Glomerular visceral epithelial cell (primary cell): ENCODE results near the gene PTPRK.
A peak's percentile ranks its signal among the peaks of the same experiment; 100 is the strongest.
"Not testable (repeated sequence)": the region's sequence is repeated elsewhere in the genome, so short reads cannot be mapped to it uniquely, and the experiment has no call there.

Source experiments
- DNase-seq: peaks from one replicate; pipeline ENCODE4 v3.0.0-alpha.2; 2016; ENCODE audit errors: extremely low spot score

PTPRK gene

DNA sequence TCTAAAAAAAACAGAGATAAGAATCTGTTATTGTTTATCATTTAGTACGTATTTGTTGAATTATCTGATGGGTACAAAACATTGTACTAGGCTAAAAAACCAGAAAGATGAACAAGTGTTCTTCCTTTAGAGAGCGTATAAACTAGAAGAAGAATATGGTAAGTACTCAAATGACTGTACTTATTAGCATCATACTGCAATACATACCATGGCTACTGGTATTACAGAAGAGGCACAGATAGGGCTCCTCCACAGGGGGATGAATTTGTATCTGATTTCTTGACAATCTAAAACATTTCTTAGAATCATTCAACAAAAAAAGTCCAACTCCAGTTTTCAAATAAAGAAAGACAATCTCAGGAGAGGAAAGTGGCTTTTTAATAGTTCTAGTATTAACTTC is 501.6 kb downstream of the PTPRK start:
- no peak for DNase-seq

- no peak for DNase-seq
Observed at GRCh38 chr6:128017288-128017687, 503.1 kb downstream of the PTPRK start.

DNA sequence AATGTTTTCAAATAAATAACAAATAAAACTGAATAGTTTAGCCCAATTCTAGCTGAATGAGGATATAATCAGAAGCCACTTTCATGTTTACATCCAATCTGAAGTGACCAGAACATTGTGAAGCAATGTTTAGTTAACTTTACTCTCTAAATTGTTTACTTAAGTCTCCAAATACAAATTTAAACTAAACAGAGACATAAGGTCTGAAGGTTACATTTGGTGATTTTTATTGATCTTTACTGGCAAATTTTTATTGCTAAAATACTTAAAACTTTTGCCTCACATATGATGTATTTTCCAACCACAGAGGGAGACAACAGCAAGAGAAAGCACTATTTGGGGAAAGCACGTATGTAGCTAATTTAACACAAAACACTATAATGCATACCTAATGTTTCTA is 512.7 kb downstream of the PTPRK start:
- DNase-seq = no peak

DNA sequence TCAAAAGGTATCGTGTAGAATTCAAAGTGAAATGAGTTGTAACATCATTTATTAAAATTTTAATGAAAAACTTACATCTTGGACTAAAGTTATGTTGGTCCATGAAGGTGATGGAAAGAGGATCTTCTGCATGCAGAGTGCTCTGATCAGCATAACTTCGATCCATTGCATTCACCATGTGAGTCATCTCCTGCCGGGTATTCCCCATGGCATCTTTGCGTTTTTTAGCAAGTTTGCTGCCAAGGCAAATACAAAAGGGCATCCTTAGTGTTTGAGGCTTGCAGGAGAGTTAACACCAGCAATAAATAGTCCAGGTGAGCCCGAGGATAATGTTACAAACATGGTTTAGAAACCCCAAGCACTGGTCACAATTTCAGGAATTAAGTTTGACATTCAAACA is 515.4 kb downstream of the PTPRK start:
- DNase-seq = peak; percentile 3

GRCh38 chr6:128000363-128000762 is 520.0 kb downstream of the PTPRK start:
- no peak for DNase-seq

DNA sequence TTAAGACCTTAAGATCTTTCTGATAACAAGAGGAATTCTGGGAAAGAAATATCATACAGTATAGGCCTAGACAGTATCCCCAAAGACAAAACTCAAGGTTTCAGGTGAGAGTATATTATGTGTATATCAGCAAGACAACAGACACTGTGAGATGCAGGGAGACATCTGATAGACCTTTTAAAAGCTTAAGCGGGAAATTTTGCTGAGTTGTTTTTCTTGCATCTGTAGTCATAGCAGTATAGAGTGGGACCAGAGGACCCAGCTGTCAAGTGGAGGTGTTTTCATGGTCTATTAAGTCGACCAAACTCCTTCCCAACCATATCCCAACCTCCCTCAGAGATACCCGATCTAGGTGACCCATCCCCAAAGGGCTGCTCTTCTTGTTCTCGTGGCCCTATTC is 521.4 kb downstream of the PTPRK start:
- DNase-seq = no peak

GRCh38 chr6:127997496-127998164 is 522.8 kb downstream of the PTPRK start:
- DNase-seq = no peak

- no peak for DNase-seq
Observed at GRCh38 chr6:127996925-127997324, 523.5 kb downstream of the PTPRK start.

GRCh38 chr6:127992144-127992543 is 528.3 kb downstream of the PTPRK start:
- DNase-seq = no peak

DNA sequence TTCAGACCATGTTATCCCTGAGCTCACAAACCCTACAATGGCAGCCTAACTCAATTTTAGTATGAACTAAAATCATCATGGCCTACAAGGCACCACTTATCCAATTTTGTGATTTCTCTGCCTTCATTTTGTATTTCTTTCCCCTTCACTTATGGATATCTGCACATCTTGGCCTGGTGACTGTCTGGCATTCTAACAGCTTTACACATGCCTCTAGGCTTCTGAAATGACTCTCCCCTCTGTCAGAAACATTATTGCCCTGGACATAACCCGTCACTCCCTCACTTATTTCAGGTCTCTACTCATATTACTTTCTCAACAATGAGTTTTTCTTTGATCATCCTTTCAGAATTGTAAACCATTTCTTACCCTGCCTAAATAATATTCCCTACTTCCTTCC is 530.3 kb downstream of the PTPRK start:
- DNase-seq = no peak

GRCh38 chr6:127980996-127981395 is 539.4 kb downstream of the PTPRK start:
- DNase-seq = no peak

GRCh38 chr6:127978185-127978584 is 542.2 kb downstream of the PTPRK start:
- not testable (repeated sequence) for DNase-seq

DNA sequence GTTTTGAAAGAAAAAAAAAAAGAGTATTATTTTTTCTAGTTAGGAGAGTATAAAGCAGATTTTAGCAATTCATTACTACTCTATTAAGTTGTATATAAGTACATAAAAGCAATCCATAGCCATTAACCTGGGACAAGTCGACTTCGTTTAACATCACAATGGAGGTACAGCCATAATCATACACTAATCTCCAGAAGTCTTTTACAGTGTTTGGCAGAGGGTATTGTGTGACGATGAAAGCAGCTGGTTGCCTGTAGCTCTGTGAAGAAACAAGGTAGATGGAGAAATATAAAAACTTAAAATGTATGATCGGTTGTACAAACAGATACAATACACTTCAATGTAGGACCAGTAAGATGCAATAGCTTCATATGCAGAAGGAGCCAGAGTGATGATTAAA is 543.6 kb downstream of the PTPRK start:
- DNase-seq = no peak

- DNase-seq = no peak
Observed at GRCh38 chr6:127976111-127976510, 544.3 kb downstream of the PTPRK start.

DNA sequence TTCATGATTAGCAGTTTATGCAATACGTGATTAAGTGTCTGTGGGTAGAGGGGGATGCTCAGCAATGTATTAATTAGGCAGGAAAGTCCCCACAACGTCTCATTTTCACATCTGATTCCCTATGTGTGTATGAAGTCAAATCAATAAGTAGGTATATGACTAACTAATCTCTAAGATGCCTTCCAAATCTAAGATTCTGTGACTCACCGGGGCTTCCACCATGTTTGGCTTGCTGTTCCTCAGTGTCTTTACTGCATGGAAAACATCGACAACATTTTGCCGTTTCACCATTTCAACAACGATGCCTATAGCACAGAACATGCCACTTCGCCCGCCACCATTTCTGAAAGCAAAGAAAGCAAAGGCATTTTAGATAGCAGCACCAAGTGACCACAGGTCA is 547.6 kb downstream of the PTPRK start:
- no peak for DNase-seq

GRCh38 chr6:127971945-127972391 is 548.4 kb downstream of the PTPRK start:
- DNase-seq = peak; percentile 39

- DNase-seq = no peak
Observed at GRCh38 chr6:127971386-127971785, 549.0 kb downstream of the PTPRK start.

- DNase-seq = no peak
Observed at GRCh38 chr6:127969701-127970100, 550.7 kb downstream of the PTPRK start.

DNA sequence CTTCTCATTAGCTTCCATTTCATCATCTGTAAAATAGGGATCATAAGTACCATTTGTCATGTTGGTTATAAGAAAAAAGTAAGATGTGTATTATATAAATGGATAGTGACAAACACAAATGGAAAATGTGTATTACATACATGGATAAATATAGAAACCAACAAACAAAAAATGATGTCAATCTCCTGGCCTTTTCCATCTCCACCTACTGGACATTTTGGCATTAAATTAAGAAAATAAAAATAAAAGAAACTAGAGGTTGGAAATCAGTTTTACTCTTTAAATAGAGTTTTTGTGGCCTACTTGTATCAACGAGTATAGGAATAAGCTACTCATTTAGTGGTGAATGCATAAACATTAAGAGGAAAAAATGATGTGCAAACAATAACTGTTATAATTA is 552.0 kb downstream of the PTPRK start:
- no peak for DNase-seq

DNA sequence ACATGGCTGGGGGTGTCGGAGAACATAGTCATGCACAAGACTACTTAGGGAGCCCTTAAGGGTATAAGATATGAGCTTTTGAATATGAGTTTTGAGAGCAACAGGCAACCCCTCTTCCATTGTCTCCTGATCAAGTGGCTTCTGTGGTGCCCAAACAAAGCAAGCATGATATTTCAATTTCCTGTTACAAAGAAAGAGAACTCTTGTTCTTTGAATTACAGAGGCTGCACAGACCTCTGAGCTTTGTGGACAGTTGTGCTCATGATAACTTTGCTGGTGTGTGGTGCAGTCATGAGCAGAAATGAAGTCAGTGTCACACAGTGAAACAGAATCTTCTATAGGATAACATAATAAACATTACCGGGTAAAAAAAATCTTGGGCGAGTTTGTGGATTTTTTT is 552.7 kb downstream of the PTPRK start:
- DNase-seq = no peak

- DNase-seq = no peak
Observed at GRCh38 chr6:127966616-127967015, 553.8 kb downstream of the PTPRK start.

DNA sequence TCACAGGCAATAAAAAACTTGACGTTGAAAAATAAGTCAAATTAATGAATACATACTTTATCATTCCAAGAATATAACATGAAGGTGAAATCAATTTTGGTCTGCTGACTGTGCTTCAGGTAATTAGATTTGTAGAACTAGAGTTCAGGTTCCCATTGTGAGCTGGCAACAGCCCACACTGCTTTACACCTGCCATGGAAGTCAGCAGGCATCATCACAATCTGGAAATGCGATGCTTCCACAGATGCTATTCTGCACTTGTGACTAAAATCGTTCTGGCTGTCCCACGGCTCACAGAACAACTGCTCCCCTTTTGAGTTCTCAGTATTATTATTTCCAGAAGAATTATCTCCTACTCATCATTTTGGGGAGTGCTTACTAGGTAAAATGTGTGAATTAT is 556.9 kb downstream of the PTPRK start:
- no peak for DNase-seq

- DNase-seq = no peak
Observed at GRCh38 chr6:127959869-127960268, 560.5 kb downstream of the PTPRK start.

DNA sequence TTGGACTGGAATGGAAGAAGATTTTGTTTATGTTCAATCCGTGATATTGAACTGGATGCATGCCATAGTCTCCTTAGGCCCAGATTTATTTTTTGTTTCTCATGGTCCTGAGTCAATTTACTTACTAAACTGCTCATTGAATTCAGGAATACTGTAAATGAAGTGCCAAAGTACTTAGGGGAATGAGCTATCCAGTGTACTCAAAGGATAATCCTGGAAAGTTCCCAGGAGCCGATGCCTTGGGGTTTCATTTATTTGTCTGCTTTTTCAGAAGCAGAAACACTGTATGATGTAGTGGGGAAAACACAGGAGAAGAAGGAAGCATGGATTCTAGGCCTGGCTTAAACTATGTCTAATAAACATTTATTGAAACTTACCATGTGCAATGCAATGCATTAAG is 563.4 kb downstream of the PTPRK start:
- no peak for DNase-seq
